Stimulated activated CD8-positive, alpha-beta memory T cell treated with anti-CD3 and anti-CD28 coated beads, Interleukin-2, amount 100 ng/mL, for 1 hour (primary cell): ENCODE results near the gene RSPH4A.
"Not testable (repeated sequence)": the region's sequence is repeated elsewhere in the genome, so short reads cannot be mapped to it uniquely, and the experiment has no call there.

ENCODE experiments used
- DNase-seq, 2 donors: peaks; one replicate each; pipeline ENCODE4 v3.0.0-alpha.2; 2020; ENCODE audit warnings: low read depth in 2 of 2

The RSPH4A gene

DNA sequence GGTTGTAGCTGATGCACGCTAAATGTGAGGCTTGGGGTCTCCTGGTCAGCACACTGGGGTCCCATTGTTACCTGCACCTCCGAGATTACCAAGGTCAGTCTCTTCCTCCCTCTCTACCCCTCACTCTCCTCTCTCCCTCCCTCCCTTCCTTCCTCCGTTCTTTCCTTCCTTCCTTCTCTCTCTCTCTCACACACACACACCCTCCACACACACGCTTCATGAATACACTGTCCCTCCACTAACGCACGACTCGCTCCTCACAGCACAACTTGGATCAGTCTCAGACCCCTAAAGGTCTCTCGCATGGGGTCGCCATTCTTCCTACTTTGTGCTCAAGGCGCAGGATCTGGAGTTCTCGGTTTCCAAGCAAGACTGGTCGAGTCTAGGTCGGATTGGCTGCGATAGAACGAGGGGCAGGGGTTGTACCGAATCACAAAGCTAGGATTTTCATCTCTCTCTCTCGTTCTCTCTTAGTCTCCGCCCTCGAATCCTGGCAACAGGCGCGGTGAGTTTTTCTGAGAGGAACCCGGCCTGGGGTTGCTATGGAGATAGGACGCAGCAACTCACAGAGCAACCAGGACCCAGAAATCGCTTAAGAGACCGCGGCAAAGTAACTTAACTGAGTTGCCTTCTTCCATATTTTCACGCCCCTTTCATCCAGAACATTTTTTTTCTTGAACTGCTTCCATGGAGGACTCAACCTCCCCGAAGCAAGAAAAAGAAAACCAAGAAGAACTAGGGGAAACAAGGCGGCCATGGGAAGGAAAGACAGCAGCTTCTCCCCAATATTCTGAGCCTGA is at the start of gene RSPH4A:
Gene RSPH4A (plus strand): TSS at position 543 of the 800 bp plus-strand sequence. CDS start 145 bp downstream, at position 688.
- peak; percentile 21 to 33 for DNase-seq

DNA sequence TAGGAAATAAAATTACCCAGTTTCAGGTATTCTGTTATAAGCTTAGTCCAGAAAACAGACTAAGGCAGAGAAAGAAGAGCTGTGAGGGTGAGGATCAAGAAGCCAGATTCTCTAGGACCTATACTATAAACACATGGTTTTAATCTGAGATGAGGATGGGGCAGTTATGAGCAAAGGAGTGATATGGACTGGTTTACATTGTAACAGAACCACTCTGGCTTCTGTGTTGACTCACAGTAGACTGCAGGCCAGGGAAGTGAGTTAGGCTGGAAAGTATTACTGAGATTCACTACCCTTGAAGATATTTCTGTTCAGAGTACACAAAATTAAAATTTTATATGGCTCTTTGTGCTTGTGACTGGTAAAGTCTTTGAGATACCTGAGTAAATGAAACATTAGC is 48.2 kb upstream of the RSPH4A start:
- DNase-seq, result no peak

GRCh38 chr6:116568821-116569755 is 47.2 kb upstream of the RSPH4A start:
- DNase-seq, result no peak

GRCh38 chr6:116570856-116571682 is 45.2 kb upstream of the RSPH4A start, which contains the start of gene RWDD1:
Gene RWDD1 (plus strand): TSS chr6:116571504. CDS start chr6:116571583, 79 bp downstream.
- peak; percentile 92 to 96 for DNase-seq

GRCh38 chr6:116571683-116572000 is 44.6 kb upstream of the RSPH4A start:
- no peak for DNase-seq

DNA sequence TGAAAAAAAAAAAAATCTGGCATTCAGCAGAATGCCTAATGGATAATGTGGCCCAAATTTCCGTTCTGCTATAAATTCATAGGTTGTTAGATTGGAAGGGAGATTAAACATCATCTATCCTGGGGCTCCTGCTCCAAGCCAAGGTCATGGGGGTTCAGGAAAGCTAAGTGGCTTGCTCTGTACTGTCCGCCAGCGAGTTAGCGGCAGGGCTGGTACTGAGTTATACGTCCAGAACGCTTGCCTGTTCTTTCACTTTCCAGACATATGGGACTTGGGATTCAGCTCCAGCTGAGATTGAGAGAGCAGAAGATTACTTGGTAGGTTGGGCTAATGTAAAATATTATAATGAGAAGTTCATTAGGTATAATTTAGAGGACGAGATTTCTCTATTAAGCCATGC is 44.1 kb upstream of the RSPH4A start:
- no peak for DNase-seq

DNA sequence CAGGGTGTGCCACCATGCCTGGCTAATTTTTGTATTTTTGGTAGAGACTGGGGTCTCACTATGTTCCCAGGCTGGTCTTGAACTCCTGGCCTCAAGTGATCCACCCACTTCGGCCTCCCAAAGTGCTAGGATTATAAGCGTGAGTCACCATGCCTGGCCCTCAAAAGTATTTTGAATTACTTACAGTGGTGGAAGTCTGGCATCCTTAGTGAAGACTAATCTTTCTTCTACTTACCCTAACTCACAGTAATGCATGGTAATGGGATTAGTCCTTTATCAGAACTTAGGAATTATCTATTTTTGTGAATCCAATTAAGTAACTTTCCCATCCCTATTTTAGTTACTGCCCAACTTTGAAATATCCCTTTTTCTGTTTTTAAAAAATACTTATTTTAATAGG is 41.1 kb upstream of the RSPH4A start:
- DNase-seq, result no peak

DNA sequence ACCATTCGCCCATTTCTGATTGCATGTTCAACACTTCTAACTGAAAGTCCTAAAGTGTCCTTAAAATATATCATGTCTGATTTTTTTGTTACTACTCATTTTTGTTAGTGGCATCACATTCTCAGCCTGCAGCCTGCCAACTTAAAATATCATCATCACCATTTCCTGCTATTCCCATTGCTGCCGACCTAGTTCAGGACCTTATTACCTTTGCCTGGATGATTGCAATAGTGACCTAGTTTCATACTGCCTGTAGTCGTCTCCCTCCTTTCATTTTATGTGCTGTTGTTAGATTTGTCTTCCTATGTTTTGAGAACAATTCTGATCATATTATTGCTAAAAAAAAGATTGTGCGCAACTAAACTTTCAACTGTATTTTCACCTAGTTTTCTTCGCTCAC is 38.8 kb upstream of the RSPH4A start:
- no peak for DNase-seq

GRCh38 chr6:116578335-116578734 is 37.9 kb upstream of the RSPH4A start:
- DNase-seq, result no peak

- no peak for DNase-seq
Measured at GRCh38 chr6:116579143-116579542, 37.1 kb upstream of the RSPH4A start.

DNA sequence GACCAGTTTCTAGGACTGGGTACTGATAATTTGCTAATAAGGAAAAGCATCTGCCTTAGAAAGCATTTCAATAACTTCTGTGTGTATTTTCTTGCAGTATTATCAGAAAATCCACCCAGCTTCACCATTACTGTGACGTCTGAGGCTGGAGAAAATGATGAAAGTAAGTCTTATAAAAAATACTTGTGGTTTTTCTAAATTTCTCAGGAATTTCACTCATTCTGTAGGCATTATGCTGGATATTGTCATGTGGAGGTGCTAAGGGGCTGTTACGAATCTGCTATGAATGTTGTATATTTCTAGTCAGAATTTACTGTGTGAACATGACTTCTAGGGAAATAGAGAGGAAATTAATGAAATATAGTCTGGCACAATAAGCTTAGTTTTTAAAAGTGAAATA is 36.1 kb upstream of the RSPH4A start:
- DNase-seq, result no peak

- DNase-seq, result no peak
Measured at GRCh38 chr6:116586276-116586675, 30.0 kb upstream of the RSPH4A start.

GRCh38 chr6:116586738-116587137 is 29.5 kb upstream of the RSPH4A start:
- DNase-seq, result no peak

- DNase-seq, result no peak
Measured at GRCh38 chr6:116595247-116595646, 21.0 kb upstream of the RSPH4A start.

DNA sequence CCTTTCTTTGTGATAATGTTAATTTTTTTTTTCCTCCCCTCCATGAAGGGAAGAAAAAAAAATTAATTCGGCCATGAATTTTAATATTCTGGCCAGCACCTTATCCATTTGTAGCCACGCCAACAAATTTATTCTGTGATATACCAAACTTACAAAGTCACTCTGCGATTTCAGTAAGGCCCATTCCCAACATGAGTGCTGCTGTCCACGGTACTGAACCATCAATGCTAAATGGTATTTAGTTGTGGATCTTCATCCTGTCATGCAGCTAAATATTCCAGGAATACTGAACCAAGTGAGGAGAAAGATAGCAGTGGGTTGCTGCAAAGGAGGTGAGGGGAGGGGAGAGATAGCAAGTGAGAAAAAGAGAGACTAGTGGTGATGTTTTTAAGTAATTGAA is 19.5 kb upstream of the RSPH4A start:
- DNase-seq, result no peak

GRCh38 chr6:116603916-116604315 is 12.4 kb upstream of the RSPH4A start:
- not testable (repeated sequence) for DNase-seq

DNA sequence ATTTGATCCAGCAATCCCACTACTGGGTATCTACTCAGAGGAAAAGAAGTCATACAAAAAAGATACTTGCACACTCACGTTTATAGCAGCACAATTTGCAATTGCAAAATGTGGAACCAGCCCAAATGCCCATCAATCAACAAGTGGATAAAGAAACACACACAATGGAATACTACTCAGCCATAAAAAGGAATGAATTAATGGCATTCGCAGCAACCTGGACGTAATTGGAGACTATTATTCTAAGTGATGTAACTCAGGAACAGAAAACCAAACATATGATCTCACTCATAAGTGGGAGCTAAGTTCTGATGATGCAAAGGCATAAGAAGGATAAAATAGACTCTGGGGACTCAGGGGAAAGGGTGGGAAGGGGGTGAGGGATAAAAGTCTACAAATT is 11.4 kb upstream of the RSPH4A start:
- DNase-seq, result not testable (repeated sequence)

DNA sequence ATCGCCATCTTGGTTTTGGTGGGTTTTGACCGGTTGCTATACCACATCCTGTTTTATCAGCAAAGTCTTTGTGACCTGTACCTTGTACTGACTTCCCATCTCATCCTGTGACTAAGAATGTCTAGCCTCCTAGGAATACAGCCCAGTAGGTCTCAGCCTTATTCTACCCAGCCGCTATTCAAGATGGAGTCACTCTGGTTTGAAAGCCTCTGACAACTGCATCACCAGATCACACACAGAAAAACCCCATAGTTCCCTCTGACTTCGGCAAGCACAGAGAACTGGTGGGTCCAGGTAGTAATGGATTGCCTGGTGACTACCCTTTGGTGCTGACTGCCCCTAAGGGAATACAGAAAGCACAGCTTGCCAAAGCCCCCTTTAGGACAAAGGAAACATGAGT is 10.3 kb upstream of the RSPH4A start:
- DNase-seq, result no peak

DNA sequence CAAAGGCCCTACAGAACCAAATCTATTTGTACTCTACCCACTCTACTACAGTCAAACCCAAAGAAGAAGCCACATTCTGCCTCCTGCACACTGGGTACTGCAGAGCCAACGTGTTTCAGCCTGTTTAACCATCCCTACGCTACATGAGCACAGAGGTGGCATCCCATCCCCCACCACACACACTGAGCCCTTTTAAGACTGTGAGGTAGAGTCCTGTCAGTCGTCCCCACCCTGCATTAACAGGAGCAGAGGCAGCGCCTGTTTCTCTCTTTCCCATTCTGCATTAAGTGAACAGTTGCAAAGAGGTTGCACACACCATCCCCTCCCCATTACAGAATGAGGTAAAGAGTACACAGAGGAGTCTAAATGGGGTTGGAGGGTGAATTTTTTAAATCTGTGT is 5.2 kb upstream of the RSPH4A start:
- no peak for DNase-seq

GRCh38 chr6:116616737-116617053 is 416 bp downstream of the RSPH4A start:
- DNase-seq, result no peak

DNA sequence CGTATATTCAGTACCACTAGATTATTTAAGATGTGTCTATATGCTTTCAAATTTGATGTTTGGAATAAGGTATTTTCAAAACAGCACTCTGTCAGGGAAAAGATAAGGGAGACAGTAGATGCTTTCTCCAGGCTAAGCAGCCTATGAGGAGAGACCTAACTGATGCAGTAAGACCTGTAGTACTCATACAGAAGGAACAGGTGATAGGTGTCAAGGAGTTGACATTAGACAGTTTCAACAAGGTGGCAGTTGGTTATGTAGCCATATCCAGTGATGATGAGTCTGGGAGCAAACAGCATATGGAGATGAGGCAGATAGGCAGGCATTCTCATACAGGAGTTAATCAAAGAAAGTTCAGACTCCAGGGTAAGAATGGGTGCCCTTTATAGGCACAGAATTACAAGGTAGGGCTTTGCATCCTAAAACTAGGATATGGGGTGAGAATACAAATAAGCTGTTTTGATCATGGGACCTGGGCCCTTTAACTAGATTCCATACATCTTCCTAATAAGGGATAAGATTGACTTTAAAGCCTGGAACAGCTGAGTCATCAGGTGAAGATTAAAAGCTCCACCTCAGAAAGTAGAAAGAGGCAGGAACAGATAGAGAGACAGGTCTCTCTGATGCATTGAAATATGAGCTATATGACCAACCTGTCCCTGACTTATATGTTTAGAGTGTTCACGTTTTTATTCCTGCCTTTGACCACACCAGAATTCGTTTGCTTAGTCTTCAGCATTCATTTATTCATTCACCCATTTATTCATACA is 7.9 kb downstream of the RSPH4A start:
- DNase-seq, result no peak
